ENCODE data around the gene PRMT5.
A peak's percentile ranks its signal among the peaks of the same experiment; 100 is the strongest.

The PRMT5 gene

GRCh38 chr14:22896356-22896755 lies 32.8 kb downstream of the PRMT5 start:
- DNase-seq: no peak

- DNase-seq: no peak
Measured at GRCh38 chr14:22895402-22895801, 33.8 kb downstream of the PRMT5 start.

- no peak for DNase-seq
Measured at GRCh38 chr14:22893706-22894105, 35.5 kb downstream of the PRMT5 start.

- DNase-seq: no peak
Measured at GRCh38 chr14:22892488-22892887, 36.7 kb downstream of the PRMT5 start.

GRCh38 chr14:22890416-22890815 lies 38.8 kb downstream of the PRMT5 start:
- DNase-seq: no peak

GRCh38 chr14:22888662-22889061 lies 40.5 kb downstream of the PRMT5 start:
- no peak for DNase-seq

- DNase-seq: peak; percentile 5
Measured at GRCh38 chr14:22887990-22888378, 41.2 kb downstream of the PRMT5 start.

GRCh38 chr14:22887260-22887989 lies 41.8 kb downstream of the PRMT5 start:
- peak; percentile 74 for DNase-seq

- DNase-seq: peak; percentile 39
Measured at GRCh38 chr14:22886500-22887259, 42.5 kb downstream of the PRMT5 start.

GRCh38 chr14:22885975-22886374 lies 43.2 kb downstream of the PRMT5 start:
- DNase-seq: no peak

- DNase-seq: no peak
Measured at GRCh38 chr14:22884738-22885523, 44.2 kb downstream of the PRMT5 start.

- DNase-seq: no peak
Measured at GRCh38 chr14:22884076-22884737, 45.0 kb downstream of the PRMT5 start.

GRCh38 chr14:22883173-22883976 lies 45.8 kb downstream of the PRMT5 start, which contains the start of gene REM2:
Gene REM2, plus strand, starts transcription at chr14:22883222. Its CDS starts 66 bp downstream, at chr14:22883288.
- DNase-seq: no peak

- peak; percentile 33 for DNase-seq
Measured at GRCh38 chr14:22882529-22883172, 46.5 kb downstream of the PRMT5 start.

- no peak for DNase-seq
Measured at GRCh38 chr14:22882064-22882463, 47.1 kb downstream of the PRMT5 start.

GRCh38 chr14:22878271-22879246 lies 50.6 kb downstream of the PRMT5 start:
- no peak for DNase-seq

GRCh38 chr14:22877000-22877501 lies 52.1 kb downstream of the PRMT5 start:
- DNase-seq: no peak

GRCh38 chr14:22875748-22876319 lies 53.3 kb downstream of the PRMT5 start:
- DNase-seq: no peak

GRCh38 chr14:22875003-22875747 lies 54.0 kb downstream of the PRMT5 start:
- DNase-seq: no peak

Data from NCI-H1436 treated with DMSO at 0.1 percent for 48 hours (cell line).